Muscle layer of colon (tissue), 2 donors: ENCODE measurements around the gene PAFAH1B2.
"Not testable (repeated sequence)": the region's sequence is repeated elsewhere in the genome, so short reads cannot be mapped to it uniquely, and the experiment has no call there.

ENCODE experiments used
- H3K27ac ChIP-seq: one replicate; pipeline ENCODE4 v1.7.0; 2013; ENCODE audit warnings: low read depth, mild to moderate bottlenecking, low read length, moderate library complexity
- H3K27me3 ChIP-seq, 2 donors: one replicate each; pipeline ENCODE4 v1.7.0; 2013; ENCODE audit warnings: low read length in 2 of 2, mild to moderate bottlenecking in 2 of 2; ENCODE audit not compliant: insufficient read depth in 2 of 2, control insufficient read depth in 1 of 2
- H3K36me3 ChIP-seq: one replicate; pipeline ENCODE4 v1.7.0; 2013; ENCODE audit warnings: mild to moderate bottlenecking, low read length; ENCODE audit not compliant: insufficient read depth
- H3K4me1 ChIP-seq: one replicate; pipeline ENCODE4 v1.7.0; 2013; ENCODE audit warnings: mild to moderate bottlenecking, low read length; ENCODE audit not compliant: insufficient read depth
- H3K4me3 ChIP-seq, 2 donors: one replicate each; pipeline ENCODE4 v1.7.0; 2013; ENCODE audit warnings: low read length in 2 of 2, low read depth in 1 of 2, mild to moderate bottlenecking in 1 of 2, moderate library complexity in 1 of 2
- H3K9ac ChIP-seq: one replicate; pipeline ENCODE4 v1.7.0; 2013; ENCODE audit warnings: low read length
- H3K9me3 ChIP-seq: one replicate; pipeline ENCODE4 v1.7.0; 2013; ENCODE audit warnings: mild to moderate bottlenecking, low read length
- donor health status: abdominal sarcoma.
- donor health status: Adenocarcinoma of cecum.

PAFAH1B2 gene

GRCh38 chr11:117177534-117178209 lies 33.6 kb downstream of the PAFAH1B2 start:
- Histone ChIP-seq H3K27ac (peak overlapping the region; percentile 91), H3K9me3 (no peaks in the 10 kb centered on the region), H3K27me3 (no peaks in the 10 kb centered on the region), H3K4me1 (peaks cover 30% of the 10 kb centered on the region), H3K4me3 (peak overlapping the region in 1 of 2 donors; percentile 81), H3K9ac (peak overlapping the region; percentile 70), H3K36me3 (peaks cover 9% of the 10 kb centered on the region)

- Histone ChIP-seq H3K9ac (peak within 1 kb of the TSS; percentile 70), H3K36me3 (peaks cover 11% of the 10 kb centered on the region), H3K4me1 (peaks cover 30% of the 10 kb centered on the region), H3K4me3 (peak within 1 kb of the TSS; percentile 72 to 95), H3K27me3 (no peaks in the 10 kb centered on the region), H3K9me3 (no peaks in the 10 kb centered on the region), H3K27ac (peak within 1 kb of the TSS; percentile 91)
Observed at GRCh38 chr11:117178210-117179034, 34.3 kb downstream of the PAFAH1B2 start, which contains the start of gene SIDT2. Gene SIDT2 (plus strand): TSS chr11:117178743. CDS start chr11:117179264, 521 bp downstream.

- H3K27me3 ChIP-seq: no peaks in the 10 kb centered on the region
- peak overlapping the region; percentile 72 to 95 for H3K4me3 ChIP-seq
- H3K4me1 ChIP-seq: peaks cover 30% of the 10 kb centered on the region
Observed at GRCh38 chr11:117179048-117179999, 35.2 kb downstream of the PAFAH1B2 start.

GRCh38 chr11:117180020-117180419 lies 35.9 kb downstream of the PAFAH1B2 start:
- Histone ChIP-seq H3K9ac (peak overlapping the region; percentile 47), H3K27me3 (no peaks in the 10 kb centered on the region), H3K27ac (peak overlapping the region; percentile 91), H3K9me3 (no peaks in the 10 kb centered on the region), H3K4me3 (peak overlapping the region; percentile 72 to 95), H3K36me3 (peaks cover 22% of the 10 kb centered on the region), H3K4me1 (peaks cover 30% of the 10 kb centered on the region)

More at GRCh38 chr11:117179048-117179999, 35.2 kb downstream of the PAFAH1B2 start:
- no peaks in the 10 kb centered on the region for H3K9me3 ChIP-seq
- peaks cover 19% of the 10 kb centered on the region for H3K36me3 ChIP-seq
- H3K9ac ChIP-seq: peak overlapping the region; percentile 47
- peak overlapping the region; percentile 91 for H3K27ac ChIP-seq

GRCh38 chr11:117180661-117181585 lies 36.8 kb downstream of the PAFAH1B2 start:
- peak overlapping the region; percentile 32 for H3K27ac ChIP-seq
- no peak overlapping the region for H3K9ac ChIP-seq
- H3K9me3 ChIP-seq: no peaks in the 10 kb centered on the region
- peaks cover 30% of the 10 kb centered on the region for H3K4me1 ChIP-seq
- H3K4me3 ChIP-seq: peak overlapping the region in 1 of 2 donors; percentile 45
- H3K27me3 ChIP-seq: no peaks in the 10 kb centered on the region
- peaks cover 22% of the 10 kb centered on the region for H3K36me3 ChIP-seq

- no peak overlapping the region for H3K9ac ChIP-seq
- H3K36me3 ChIP-seq: peaks cover 31% of the 10 kb centered on the region
- no peak overlapping the region for H3K4me3 ChIP-seq
- H3K9me3 ChIP-seq: no peaks in the 10 kb centered on the region
- H3K27me3 ChIP-seq: no peaks in the 10 kb centered on the region
- peaks cover 30% of the 10 kb centered on the region for H3K4me1 ChIP-seq
- H3K27ac ChIP-seq: no peak overlapping the region
Observed at GRCh38 chr11:117181586-117182550, 37.8 kb downstream of the PAFAH1B2 start.

GRCh38 chr11:117182551-117182935 lies 38.5 kb downstream of the PAFAH1B2 start:
- no peaks in the 10 kb centered on the region for H3K27me3 ChIP-seq
- no peak overlapping the region for H3K27ac ChIP-seq
- peaks cover 38% of the 10 kb centered on the region for H3K36me3 ChIP-seq
- H3K9ac ChIP-seq: no peak overlapping the region
- H3K4me1 ChIP-seq: peaks cover 30% of the 10 kb centered on the region
- no peak overlapping the region for H3K4me3 ChIP-seq
- H3K9me3 ChIP-seq: no peaks in the 10 kb centered on the region

- peaks cover 44% of the 10 kb centered on the region for H3K36me3 ChIP-seq
- peaks cover 25% of the 10 kb centered on the region for H3K4me1 ChIP-seq
- not testable (repeated sequence) for H3K9me3 ChIP-seq, H3K27ac ChIP-seq, H3K27me3 ChIP-seq, H3K4me3 ChIP-seq, H3K9ac ChIP-seq
Observed at GRCh38 chr11:117183178-117183577, 39.1 kb downstream of the PAFAH1B2 start.

- no peaks in the 10 kb centered on the region for H3K27me3 ChIP-seq
- H3K9me3 ChIP-seq: no peaks in the 10 kb centered on the region
- peaks cover 23% of the 10 kb centered on the region for H3K4me1 ChIP-seq
- H3K9ac ChIP-seq: no peak overlapping the region
- H3K36me3 ChIP-seq: peaks cover 51% of the 10 kb centered on the region
- H3K4me3 ChIP-seq: no peak overlapping the region
- H3K27ac ChIP-seq: no peak overlapping the region
Observed at GRCh38 chr11:117183724-117184349, 39.8 kb downstream of the PAFAH1B2 start.
